GM21576 (cell line): Measurements from ENCODE around the gene ZMYM3.
"Not testable (repeated sequence)": the region's sequence is repeated elsewhere in the genome, so short reads cannot be mapped to it uniquely, and the experiment has no call there.

Experiments
- ATAC-seq: cut with Tn5 transposase; IDR thresholded peaks from one replicate; pipeline ENCODE4 v1.9.1; 2021; ENCODE audit warnings: mild to moderate bottlenecking, moderate library complexity; ENCODE audit not compliant: unreplicated experiment

The ZMYM3 gene

DNA sequence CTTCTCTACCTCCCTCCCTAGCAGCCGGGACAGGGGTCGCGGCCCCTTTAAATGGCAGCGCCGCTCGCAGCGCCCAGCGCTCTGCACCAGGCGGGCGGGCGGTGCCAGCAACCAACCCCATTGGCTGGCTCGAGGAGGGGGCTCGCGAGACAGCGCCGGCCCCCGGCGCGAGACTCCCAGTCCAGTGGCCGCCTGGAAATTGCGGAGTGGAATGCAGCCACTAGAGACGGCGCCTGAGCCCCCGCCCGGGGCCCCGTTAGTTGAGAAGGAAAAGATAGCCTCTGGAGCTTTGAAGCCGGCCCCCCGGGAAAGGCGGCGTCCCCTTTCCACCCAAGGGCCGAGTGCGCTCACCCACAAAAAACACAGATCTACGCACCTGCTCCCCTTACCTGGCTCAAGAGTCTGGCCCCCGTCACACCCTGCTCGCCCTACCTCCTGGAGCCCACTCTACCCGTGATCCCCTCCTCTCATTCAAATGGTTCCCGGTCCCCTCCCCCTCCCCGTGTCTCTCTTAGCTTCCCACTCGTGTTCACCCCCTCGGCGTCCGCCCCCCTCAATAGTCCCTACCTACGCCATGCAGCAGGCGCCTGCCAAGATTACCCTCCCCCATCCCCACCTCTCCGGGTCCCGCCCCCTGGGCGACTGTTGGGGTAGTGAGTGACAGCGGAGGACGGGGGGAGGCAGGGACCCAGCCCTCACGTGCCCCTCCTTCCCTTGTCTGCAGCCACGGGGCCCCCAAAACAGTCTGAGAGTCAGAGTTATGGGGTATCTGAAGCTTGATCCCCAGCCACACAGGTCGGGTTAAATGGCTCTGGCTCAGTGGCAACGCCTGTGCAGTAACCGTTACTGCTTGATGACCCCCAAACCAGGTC is at the start of gene ZMYM3:
TSS of gene ZMYM3 (minus strand) at position 49 of the 872 bp plus-strand sequence. CDS start 885 bp downstream, outside the sequence.
- ATAC-seq = peak; percentile 68

DNA sequence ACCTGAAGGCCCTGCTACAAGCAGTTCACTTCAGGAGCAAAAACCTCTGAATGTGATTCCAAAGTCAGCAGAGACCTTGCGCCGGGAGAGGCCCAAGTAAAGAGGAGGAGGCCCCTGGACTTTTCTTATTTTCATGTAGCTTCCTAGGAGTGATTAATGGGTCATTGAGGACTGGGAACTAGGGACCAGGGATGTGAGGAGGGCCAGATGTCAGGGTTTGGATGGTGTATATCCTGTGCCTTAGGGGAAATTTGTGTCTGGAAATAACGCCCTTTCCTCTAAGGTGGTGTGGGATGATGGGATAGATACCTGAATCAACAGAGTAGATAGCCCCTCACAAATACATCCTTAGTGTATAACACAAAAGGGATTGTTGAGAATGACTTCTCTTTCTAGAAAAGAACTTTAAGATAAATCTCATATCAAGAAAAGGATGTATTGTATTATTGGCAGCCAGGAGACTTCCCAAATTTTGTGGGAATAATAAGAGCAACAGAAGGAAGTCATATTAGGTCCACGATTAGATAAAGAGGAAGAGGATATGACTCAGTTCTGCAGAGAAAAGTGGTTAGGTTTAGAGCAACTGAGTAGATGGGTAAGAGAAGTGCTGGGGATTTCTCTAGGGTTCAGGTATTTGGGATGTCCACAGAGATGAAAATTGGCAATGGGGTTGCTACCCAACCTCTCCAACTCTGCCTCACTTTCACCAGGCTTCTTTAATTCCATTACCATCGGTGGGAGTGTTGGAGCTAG is 48.7 kb upstream of the ZMYM3 start:
- no peak for ATAC-seq

DNA sequence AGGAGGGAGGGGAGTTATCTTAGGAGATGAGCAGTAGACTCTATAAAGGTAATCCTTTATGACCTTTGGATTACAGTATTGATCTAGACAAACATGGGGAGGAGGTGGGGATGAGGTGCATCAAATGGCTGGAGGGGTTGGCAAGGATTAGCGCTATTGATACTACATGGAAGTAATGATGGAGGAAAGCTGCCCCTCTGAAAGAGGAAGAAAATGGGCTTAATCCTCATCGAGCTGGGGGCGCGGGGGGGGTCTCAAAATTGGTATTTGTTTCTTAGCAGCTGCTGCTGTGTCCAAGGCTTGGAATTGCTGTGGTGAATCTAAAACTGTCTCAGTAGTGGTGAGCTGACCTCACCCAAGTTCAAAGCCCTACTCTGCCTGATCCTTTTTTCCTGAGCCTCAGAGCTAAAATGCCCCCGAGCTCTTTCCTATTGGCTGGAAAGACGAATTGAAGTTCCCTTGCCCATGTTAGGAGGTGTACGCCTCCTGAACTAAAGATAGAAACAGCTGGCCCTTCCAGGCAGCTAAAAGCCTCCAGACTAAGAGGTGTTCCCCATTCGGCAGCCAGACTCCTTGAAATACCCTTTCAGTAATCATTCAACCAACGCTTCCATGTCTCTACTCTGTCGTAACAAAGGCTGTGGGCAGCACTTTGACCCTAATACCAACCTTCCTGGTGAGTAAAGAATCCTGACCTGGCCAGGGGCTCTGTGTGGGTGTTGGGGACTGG is 47.4 kb upstream of the ZMYM3 start, which contains the start of gene ITGB1BP2:
TSS of gene ITGB1BP2 (plus strand) at position 556 of the 730 bp plus-strand sequence. CDS start at position 613, 57 bp downstream.
- ATAC-seq = no peak

DNA sequence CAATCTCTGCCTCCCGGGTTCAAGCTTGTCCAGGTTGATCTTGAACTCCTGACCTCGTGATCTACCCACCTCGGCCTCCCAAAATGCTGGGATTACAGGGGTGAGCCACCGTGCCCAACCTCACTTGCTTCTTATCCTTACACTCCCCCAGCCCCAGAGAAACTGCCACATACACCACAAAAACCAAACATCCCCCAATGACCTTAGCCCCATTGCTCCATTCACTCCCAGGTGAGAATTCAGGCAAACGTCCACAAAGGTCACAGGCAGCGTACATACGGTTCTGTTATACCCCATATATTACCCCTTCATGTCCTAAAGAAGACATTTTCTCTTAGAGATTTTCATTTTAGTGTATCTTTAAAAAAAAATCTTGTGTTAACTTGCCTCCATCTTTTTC is 46.6 kb upstream of the ZMYM3 start:
- not testable (repeated sequence) for ATAC-seq

DNA sequence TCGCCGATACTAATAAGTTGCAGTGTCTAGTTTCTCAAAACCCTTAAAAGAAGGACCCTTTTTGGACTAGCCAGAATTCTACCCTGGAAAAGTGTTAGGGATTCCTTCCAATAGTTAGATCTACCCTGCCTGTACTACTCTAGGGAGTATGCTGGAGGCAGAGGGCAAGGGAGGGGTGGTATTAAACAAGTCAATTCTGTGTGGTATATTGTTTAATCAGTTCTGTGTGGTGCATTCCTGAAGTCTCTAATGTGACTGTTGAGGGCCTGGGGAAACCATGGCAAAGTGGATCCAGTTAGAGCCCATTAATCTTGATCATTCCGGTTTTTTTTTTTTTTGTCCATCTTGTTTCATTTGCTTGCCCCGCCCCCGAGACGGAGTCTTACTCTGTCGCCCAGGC is 46.1 kb upstream of the ZMYM3 start:
- not testable (repeated sequence) for ATAC-seq

DNA sequence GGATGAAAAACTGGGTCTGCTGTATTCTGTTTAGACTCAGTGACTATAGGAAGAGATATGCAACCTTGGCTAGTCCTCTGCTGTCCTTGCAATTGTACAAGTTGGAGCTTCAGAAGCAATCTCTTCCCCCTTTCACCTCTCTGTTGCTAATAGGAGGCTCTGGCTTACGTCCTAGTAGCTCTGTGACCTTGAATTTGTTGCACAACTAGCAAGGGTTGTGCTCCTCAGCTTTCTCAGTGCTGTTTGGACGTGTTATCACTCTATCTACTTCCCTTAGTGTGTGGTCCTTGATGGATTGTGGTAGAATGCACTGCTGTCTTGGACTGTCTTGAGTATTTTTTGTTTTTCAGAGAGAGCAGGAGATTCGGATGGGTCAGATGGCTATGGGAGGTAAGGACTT is 44.2 kb upstream of the ZMYM3 start:
- no peak for ATAC-seq

DNA sequence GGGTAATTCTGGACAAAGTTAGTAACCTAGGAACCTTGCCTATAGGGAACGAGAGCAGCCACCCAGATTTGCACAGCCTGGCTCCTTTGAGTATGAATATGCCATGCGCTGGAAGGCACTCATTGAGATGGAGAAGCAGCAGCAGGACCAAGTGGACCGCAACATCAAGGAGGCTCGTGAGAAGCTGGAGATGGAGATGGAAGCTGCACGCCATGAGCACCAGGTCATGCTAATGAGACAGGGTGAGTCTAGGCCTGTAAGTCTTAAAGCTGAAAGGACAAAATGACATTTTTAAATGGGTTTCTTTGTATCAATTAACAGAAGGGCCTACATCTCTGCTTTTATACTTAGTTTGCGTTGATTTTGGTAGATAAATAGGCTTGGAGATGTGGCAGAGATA is 42.9 kb upstream of the ZMYM3 start:
- ATAC-seq = no peak

DNA sequence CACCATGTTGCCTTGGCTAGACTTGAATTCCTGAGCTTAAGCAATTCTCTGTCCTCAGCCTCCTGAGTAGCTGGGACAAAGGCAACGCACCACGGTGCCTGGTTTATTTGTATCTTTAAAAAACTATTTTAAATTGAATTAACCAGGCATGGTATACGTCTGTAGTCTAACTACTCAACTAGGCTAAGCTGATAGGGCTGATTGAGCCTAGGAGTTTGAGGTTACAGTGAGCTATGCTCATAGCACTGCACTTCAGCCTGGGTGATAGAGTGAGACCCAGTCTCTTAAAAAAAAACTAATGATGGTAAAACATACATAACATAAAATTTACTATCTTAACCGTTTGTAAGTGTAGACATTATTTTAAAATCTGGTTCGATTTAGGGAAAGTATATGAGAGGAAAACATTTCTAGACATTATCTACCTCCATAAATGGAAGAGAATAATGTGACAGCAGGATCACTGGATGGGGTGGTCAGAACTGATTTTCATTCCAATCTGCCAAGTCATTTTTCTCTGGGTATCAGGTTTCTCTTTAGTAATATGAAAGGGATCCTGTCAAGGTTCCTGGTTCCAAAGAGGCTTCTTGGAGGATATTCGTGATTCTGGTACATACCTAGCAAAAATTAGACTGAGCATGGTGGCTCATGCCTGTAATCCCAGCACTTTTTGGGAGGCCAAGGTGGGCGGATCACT is 38.9 kb upstream of the ZMYM3 start:
- no peak for ATAC-seq

DNA sequence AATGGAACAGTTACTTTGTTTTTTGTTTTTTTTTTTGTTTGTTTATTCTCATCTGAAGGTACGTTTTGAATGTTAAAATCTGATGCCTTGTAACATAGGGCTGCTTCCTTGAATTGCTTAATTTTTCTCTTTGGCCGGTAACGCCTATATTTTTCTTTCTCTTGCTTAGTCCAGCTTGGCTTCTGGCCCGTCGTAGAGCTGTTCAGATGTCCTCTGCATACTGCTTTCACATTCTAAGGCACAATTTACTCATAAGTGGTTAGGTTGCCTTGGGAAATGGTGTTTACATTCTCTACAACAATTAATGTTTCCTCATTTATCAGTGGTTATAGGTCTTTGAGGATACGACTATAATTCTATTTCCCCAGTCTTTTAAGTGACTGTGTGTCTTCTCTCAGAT is 37.4 kb upstream of the ZMYM3 start:
- no peak for ATAC-seq

DNA sequence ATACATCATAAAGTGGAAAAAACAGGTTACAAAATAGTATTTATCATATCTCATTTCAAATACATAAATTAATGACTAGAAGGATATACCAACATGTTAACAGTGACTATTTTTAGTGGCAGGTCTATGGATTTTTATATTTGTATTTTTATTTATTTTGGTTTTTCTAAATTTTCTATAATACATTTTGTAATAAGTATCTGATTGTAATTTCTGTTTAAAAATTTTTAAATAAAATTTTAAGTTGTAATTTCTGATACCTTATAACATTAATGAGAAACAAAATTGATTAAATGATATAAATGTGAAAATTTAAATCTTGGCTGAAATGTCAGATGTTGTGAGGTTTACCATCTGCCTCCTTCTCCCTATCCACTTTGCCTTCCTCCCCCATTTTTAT is 32.0 kb upstream of the ZMYM3 start:
- no peak for ATAC-seq

DNA sequence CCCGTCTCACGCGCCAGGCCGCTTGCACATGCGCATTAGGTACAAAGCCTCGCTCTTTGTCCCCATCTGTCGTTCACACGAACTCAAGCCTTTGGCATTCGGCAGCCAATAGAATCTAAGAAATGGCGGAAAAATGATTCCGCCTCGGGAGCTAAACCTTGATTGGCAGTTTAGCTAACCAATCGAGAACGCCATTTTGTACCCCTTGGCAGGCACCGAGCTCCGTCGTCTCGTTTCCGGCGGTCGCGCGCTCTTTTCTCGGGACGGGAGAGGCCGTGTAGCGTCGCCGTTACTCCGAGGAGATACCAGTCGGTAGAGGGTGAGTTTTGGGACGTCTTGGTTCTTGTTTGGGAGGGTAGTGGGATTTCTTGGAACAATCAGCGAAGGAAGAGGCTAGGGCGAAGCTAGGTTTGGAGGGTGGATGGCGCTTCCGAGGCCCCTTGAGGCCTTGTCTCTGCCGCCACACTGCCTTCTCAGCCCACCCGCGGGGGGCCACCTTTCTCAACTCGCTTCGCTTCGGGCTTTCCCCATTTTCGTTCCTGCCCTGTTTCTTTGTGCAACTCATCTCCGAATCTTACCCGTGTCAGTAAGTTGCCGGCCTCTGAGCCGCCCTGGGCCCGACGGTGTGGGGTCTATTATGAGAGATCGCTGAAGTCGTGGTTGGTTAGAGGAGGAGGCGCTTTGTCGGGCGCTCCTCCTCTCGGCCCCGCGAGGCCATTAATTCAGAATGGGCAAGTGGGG is 29.6 kb upstream of the ZMYM3 start, which contains the start of gene NONO:
TSS of gene NONO (plus strand) at position 233 of the 741 bp plus-strand sequence. CDS start 7,003 bp downstream, outside the sequence.
- ATAC-seq = peak; percentile 82

DNA sequence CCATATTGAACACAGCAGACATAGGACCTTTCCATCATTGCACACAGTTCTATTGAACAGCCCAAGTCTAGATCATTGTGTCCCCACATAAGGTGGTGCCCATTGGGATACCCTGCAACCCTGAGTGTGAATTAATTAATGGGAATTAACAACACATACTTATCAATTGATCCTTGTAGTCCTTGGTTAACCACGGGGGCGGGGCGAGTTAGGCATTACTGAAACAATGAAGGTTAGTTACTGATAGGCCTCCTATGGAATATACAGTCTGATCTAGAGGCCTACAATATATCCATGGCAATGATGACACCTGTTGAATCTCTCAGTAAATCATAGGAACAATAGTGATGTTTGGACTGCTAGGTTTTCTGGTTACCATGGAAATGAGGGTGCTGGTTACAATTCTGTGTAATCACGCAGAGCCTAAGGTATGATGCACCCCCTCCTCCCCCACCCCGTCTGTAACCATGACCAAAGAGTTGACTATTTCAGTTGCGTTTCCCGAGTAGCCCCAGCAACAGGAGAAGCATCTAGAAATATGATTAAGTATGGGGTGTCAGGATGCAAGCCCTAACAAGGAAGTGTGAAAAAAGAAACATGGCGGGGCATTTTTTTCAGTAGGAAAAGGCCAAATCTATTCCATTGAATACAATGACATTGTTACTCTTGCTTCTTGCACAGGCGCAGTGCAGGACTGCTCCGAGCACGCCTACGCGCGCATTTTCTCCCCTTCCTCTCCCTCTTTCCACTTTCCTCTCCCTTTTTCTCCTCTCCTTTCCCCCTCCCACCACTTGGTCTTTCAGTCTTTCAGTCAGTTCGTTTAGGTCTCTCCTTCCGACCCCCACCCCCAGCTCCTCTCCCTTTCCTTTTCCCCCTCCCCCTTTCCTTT is 28.8 kb upstream of the ZMYM3 start:
- ATAC-seq = peak; percentile 36

DNA sequence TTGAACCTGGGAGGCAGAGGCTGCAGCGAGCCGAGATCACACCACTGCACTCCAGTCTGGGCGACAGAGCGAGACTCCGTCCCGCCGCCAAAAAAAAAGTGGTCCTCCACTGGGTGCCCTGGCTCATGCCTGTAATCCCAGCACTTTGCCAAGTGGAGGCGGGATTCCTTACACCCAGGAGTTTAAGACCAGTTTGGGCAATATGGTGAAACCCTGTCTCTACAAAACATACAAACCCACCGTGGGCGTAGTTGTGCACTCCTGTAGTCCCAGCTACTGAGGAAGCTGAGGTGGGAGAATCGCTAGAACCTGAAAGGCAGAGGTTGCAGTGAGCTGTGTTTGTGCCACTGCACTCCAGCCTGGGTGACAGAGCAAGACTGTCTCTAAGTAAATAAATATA is 27.4 kb upstream of the ZMYM3 start:
- ATAC-seq = not testable (repeated sequence)

DNA sequence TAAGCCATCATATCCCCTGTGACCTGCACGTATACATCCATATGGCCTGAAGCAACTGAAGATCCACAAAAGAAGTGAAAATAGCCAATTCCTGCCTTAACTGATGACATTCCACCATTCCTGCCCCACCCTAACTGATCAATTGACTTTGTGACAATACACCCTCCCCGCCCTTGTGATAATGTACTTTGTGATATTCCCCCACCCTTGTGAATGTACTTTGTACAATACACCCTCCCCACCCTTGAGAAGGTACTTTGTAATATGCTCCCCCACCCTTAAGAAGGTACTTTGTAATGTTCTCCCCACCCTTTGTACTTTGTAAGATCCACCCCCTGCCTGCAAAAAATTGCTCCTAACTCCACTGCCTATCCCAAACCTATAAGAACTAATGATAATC is 18.4 kb upstream of the ZMYM3 start:
- not testable (repeated sequence) for ATAC-seq

DNA sequence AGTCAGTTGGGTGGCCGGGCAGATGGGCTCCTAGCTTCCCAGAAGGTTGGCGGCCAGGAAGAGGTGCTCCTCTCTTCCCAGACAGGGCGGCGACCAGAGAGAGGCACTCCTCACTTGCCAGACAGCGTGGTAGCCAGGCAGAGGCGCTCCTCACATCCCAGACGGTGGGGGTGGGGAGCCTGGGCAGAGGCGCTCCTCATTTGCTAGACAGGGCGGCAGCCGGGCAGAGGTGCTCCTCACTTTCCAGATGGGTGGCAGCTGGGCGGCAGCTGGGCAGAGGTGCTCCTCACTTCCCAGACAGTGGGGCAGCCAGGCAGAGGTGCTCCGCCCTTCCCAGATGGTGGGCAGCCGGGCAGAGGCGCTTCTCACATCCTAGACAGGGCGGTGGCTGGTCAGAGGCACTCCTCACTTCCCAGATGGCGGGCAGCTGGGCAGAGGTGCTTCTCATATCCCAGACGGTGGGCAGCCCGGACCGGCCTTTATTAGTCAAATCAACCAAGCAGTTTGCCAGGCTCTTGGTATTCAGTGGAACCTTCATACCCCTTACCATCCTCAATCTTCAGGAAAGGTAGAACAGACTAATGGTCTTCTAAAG is 16.0 kb upstream of the ZMYM3 start:
- no peak for ATAC-seq

DNA sequence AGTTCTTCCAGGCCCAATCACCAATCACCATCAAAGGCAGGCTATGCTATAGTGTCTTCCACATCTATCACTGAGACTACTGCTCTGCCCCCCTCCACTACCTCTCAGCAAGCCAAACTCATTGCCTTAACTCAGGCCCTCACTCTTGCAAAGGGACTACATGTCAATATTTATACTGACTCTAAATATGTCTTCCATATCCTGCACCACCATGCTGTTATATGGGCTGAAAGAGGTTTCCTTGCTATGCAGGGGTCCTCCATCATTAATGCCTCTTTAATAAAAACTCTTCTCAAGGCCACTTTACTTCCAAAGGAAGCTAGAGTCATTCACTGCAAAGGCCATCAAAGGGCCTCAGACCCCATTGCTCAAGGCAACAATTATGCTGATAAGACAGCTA is 14.7 kb upstream of the ZMYM3 start:
- ATAC-seq = not testable (repeated sequence)

DNA sequence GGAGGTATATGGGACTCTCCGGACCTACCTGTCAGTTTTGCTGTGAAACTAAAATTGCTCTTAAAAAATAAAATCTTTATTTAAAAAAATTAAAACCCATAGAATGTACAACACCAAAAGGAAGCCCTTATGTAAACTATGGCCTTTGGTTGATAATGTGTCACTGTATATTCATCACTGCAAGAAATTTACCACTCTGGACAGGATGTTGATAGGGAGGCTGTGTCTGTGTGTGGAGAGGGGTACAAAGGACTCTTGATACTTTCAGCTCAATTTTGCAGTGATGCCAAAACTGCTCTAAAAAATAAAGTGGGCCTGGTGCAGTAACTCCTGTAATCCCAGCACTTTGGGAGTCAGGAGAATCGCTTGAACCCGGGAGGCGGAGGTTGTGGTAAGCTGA is 2.9 kb upstream of the ZMYM3 start:
- ATAC-seq = no peak

DNA sequence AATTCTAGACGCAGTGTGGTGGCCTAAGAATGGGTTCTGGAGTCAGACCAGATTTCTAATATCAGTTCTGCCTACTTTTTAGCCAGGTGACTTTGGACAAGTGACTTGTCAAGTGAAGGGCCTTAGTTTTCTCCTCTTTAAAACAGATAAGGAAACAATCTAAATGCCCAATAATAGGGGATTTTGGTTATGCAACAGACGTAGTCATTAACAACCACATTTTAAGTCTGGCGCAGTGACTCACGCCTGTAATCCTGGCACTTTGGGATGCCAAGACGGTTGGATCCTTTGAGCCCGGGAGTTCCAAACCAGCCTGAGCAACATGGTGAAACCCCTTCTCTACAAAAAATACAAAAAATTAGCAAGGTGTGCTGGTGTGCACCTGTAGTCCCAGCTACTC is 2.1 kb upstream of the ZMYM3 start:
- no peak for ATAC-seq
